Hepatocyte (in vitro differentiated cells): ENCODE measurements around the gene PNPLA1. TPM values are rescaled to one million over a fixed set of nuclear protein-coding genes. Genes with fewer than 3 reads are reported as not detected.

Experiments
- DNase-seq: peaks from one replicate; pipeline ENCODE4 v3.0.0-alpha.2; 2016; ENCODE audit warnings: low spot score
- H2AFZ ChIP-seq: fragments of 200-600 bp; sonication (generic); 2 replicates; pipeline ENCODE4 v1.6.0; 2016; ENCODE audit warnings: antibody characterized with exemption, mild to moderate bottlenecking
- H3K27ac ChIP-seq: fragments of 200-600 bp; sonication (generic); 2 replicates; pipeline ENCODE4 v1.5.1; 2016; ENCODE audit warnings: mild to moderate bottlenecking
- H3K27me3 ChIP-seq: fragments of 200-600 bp; sonication (generic); 2 replicates; pipeline ENCODE4 v1.6.1; 2016
- H3K36me3 ChIP-seq: fragments of 200-600 bp; sonication (generic); replicated peaks from 2 replicates; pipeline ENCODE4 v1.5.1; 2016; ENCODE audit warnings: low read depth; ENCODE audit not compliant: insufficient read depth
- H3K4me1 ChIP-seq: fragments of 200-600 bp; sonication (generic); 2 replicates; pipeline ENCODE4 v1.5.1; 2016; ENCODE audit warnings: mild to moderate bottlenecking, moderate library complexity; ENCODE audit not compliant: insufficient read depth
- H3K4me2 ChIP-seq: fragments of 200-600 bp; sonication (generic); 2 replicates; pipeline ENCODE4 v1.6.0; 2016
- H3K4me3 ChIP-seq: fragments of 200-600 bp; sonication (generic); 2 replicates; pipeline ENCODE4 v1.5.1; 2016; ENCODE audit warnings: mild to moderate bottlenecking
- H3K79me2 ChIP-seq: fragments of 200-600 bp; sonication (generic); 2 replicates; pipeline ENCODE4 v1.6.0; 2017; ENCODE audit warnings: mild to moderate bottlenecking
- H3K9me2 ChIP-seq: fragments of 200-600 bp; sonication (generic); replicated peaks from 2 replicates; pipeline ENCODE4 v1.6.0; 2017; ENCODE audit warnings: mild to moderate bottlenecking; ENCODE audit not compliant: insufficient read depth
- H3K9me3 ChIP-seq: fragments of 200-600 bp; sonication (generic); 2 replicates; pipeline ENCODE4 v1.5.1; 2016; ENCODE audit warnings: low read depth, mild to moderate bottlenecking
- H4K20me1 ChIP-seq: fragments of 200-600 bp; sonication (generic); 2 replicates; pipeline ENCODE4 v1.6.0; 2016; ENCODE audit warnings: mild to moderate bottlenecking; ENCODE audit not compliant: insufficient read depth, poor library complexity, severe bottlenecking
- CTCF ChIP-seq: fragments of 200-600 bp; sonication (generic); IDR thresholded peaks from 2 replicates; pipeline ENCODE4 v1.5.1; 2016; ENCODE audit warnings: antibody characterized with exemption, mild to moderate bottlenecking; ENCODE audit not compliant: poor library complexity
- EZH2 ChIP-seq: fragments of 200-600 bp; sonication (generic); IDR thresholded peaks from 2 replicates; pipeline ENCODE4 v1.6.1; 2016; ENCODE audit warnings: antibody characterized with exemption, mild to moderate bottlenecking, borderline replicate concordance
- EZH2phosphoT487 ChIP-seq: fragments of 200-600 bp; sonication (generic); IDR thresholded peaks from one replicate; pipeline ENCODE4 v1.6.1; 2018; ENCODE audit warnings: antibody characterized with exemption, mild to moderate bottlenecking, low read depth, moderate library complexity; ENCODE audit not compliant: unreplicated experiment, severe bottlenecking
- WGBS: methylation state at CpG from one replicate; pipeline ENCODE4 v1.1.6; 2016; ENCODE audit warnings: low lambda C conversion rate; ENCODE audit errors: missing lambda C conversion rate; 5-methylcytosine and 5-hydroxymethylcytosine counted together
- polyA plus RNA-seq: library from polyadenylated mRNA; unstranded; fragments of >200 nt; fragmentation: Nextera tagmentation; extraction: Ambion mirVana; gene quantifications from 2 replicates; pipeline ENCODE4 v1.2.1, GENCODE V29; 2016
- total RNA-seq: library from RNA; depleted of rRNA; stranded (reverse); fragments of >200 nt; gene quantifications from 2 replicates; pipeline ENCODE4 v1.2.3, GENCODE V29; 2014

The PNPLA1 gene
- total and polyA plus RNA-seq, 2 experiments from 2014 or later: 0.48 to 0.57 TPM

GRCh38 chr6:36335465-36336207 lies 65.8 kb downstream of the PNPLA1 start:
- Histone ChIP-seq H3K9me3 (no peaks in the 10 kb centered on the region), H2AFZ (no peak overlapping the region), H3K4me1 (peaks cover 22% of the 10 kb centered on the region), H4K20me1 (no peaks in the 10 kb centered on the region), H3K27me3 (no peaks in the 10 kb centered on the region), H3K4me3 (no peak overlapping the region), H3K79me2 (no peaks in the 10 kb centered on the region), H3K27ac (peak overlapping the region; percentile 98), H3K9me2 (no peaks in the 10 kb centered on the region), H3K4me2 (peak overlapping the region; percentile 68), H3K36me3 (no peaks in the 10 kb centered on the region)
- TF ChIP-seq EZH2phosphoT487 (no peak), EZH2 (no peak), CTCF (no peak)
- WGBS: 81% methylated on average over 14 of the region's 14 CpGs
- no peak for DNase-seq

GRCh38 chr6:36336208-36336710 lies 66.4 kb downstream of the PNPLA1 start:
- no peaks in the 10 kb centered on the region for H3K79me2 ChIP-seq
- H4K20me1 ChIP-seq: no peaks in the 10 kb centered on the region
- peak overlapping the region; percentile 68 for H3K4me2 ChIP-seq
- H2AFZ ChIP-seq: no peak overlapping the region
- H3K4me3 ChIP-seq: no peak overlapping the region
- peaks cover 24% of the 10 kb centered on the region for H3K4me1 ChIP-seq
- H3K27ac ChIP-seq: peak overlapping the region; percentile 98
- no peaks in the 10 kb centered on the region for H3K9me2 ChIP-seq
- 89% methylated on average over 5 of the region's 5 CpGs for WGBS
- DNase-seq: no peak
- H3K9me3 ChIP-seq: no peaks in the 10 kb centered on the region
- TF ChIP-seq EZH2 (no peak), EZH2phosphoT487 (no peak), CTCF (no peak)
- no peaks in the 10 kb centered on the region for H3K36me3 ChIP-seq
- no peaks in the 10 kb centered on the region for H3K27me3 ChIP-seq

GRCh38 chr6:36336779-36337241 lies 67.0 kb downstream of the PNPLA1 start, which contains the start of gene BNIP5:
Gene BNIP5, minus strand, starts transcription at chr6:36336888. Its CDS starts 6,198 bp downstream, at chr6:36330690.
- 46% methylated on average over 3 of the region's 3 CpGs for WGBS
- H4K20me1 ChIP-seq: no peaks in the 10 kb centered on the region
- no peak within 1 kb of the TSS for H3K4me3 ChIP-seq
- peak within 1 kb of the TSS; percentile 68 for H3K4me2 ChIP-seq
- H3K4me1 ChIP-seq: peaks cover 24% of the 10 kb centered on the region
- no peaks in the 10 kb centered on the region for H3K9me2 ChIP-seq
- H3K79me2 ChIP-seq: no peaks in the 10 kb centered on the region
- TF ChIP-seq EZH2 (no peak), EZH2phosphoT487 (no peak), CTCF (no peak)
- no peaks in the 10 kb centered on the region for H3K27me3 ChIP-seq
- no peaks in the 10 kb centered on the region for H3K9me3 ChIP-seq
- peak within 1 kb of the TSS; percentile 98 for H3K27ac ChIP-seq
- no peaks in the 10 kb centered on the region for H3K36me3 ChIP-seq
- no peak within 1 kb of the TSS for H2AFZ ChIP-seq
- peak; percentile 81 for DNase-seq
